HG03108 (cell line): ENCODE results near the gene SH3RF1.

Experiments
- ATAC-seq: cut with Tn5 transposase; IDR thresholded peaks from one replicate; pipeline ENCODE4 v1.9.1; 2021; ENCODE audit warnings: moderate library complexity; ENCODE audit not compliant: unreplicated experiment

Gene SH3RF1

GRCh38 chr4:169167957-169168858, 102.5 kb downstream of the SH3RF1 start:
- peak; percentile 92 for ATAC-seq

DNA sequence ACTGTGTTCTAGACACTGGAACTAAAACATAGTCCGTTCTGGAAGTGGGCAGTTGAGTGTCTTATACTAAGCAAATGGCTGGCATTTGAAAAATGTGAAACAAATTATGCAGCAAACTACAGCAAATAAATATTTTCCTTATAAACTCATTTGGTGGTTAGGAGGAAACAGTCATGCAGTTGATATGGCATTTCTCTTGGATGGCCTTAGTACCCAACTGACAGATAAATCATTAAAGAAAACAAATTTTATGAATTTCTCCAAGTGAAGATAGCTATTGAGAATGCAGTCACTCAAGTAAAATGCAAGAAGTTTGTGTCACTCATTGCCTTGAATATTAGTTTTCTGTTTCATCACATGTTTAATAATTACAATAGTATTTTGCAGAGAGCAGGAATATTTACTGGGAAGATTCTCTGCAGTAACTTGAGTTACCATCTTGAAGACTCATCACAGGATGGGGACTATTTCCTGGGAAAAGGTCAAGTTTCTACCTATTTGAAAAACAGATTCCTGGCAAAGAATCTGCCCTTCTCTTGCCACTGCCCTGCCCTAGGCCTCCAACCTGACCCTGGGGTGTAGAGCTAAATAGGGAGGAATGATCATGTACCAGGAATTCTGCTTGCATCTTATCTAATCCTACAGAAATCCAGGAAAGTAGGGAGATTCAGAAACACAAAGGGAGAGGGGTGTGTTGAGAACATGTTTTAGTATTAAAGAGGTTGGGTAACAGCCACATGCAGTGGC, 105.9 kb downstream of the SH3RF1 start:
- no peak for ATAC-seq

DNA sequence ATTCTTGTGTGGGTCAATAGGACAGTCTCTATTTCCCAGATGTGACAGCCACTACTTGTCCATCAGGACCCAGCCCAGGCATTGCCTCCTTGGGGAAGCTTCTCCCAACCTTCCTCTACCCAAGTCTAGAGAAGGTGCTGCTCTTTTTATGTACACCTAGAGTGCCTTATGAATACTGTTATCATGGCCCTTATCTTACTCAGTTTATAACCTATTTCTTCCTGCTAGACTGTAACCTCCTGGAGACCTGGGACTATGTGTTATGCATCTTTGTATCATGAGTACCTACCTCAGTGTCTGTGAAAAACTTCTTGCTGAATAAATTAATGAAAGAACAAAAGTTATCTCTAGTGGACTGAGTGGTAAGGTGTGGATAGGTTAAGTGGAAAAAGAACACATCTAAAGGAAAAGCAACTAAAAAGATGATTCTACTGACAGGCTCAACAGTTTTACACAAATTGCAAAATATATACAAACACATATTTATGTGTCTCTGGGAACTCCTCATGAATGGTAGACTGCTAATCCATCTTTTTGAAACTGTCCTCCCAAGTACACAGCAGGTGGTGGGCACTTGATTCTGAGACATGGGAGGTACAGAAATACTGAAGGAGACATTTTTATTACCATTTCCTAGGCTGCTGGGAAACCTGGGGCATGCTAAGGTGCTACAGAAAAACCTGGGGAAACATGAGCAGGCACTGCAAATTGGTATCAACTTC, 106.6 kb downstream of the SH3RF1 start:
- ATAC-seq, result no peak

DNA sequence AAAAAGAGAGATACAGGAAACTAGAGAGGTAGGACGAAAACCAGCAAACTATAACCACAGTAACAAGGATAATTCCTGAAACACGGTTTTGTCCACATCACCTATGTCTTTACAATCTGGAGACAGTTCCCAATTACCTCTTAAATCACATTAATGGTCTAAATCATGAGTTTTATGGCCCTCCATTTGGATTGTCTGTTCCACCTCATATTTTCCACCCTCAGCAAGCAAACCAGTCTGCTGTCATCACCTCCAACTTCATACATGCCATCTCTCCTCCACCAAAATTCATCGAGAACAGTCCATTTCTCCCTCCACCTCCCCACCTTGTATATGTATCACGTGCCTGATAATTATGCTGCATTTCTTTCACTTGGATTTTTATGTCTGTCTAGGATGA, 107.3 kb downstream of the SH3RF1 start:
- no peak for ATAC-seq

GRCh38 chr4:169160825-169161224, 109.9 kb downstream of the SH3RF1 start:
- ATAC-seq, result no peak

DNA sequence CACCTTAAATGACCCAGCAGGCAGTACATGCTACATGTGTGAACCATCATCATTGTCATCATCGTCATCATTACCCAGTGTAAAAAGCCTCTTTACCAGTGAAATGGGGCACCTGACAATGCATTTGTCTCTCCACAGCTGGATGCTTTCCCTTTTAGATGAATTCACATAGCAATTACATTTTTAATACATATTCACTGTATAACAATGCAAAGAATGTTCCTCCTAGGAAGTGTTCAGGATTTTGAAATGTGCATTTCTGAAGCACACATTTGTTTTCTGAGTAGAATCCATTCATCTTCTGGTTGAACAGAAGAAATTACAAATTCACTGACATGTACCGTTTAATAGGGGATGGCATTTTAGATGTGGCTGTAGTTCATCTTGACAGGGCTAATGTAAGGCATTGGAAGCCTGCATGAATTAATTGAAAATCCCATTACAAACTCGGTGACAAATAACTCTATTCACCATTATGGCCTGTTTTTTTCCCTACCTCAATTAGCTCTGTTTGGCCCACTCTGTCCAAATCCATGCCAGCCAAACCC, 111.1 kb downstream of the SH3RF1 start:
- no peak for ATAC-seq

GRCh38 chr4:169158861-169159260, 111.9 kb downstream of the SH3RF1 start:
- ATAC-seq, result no peak

DNA sequence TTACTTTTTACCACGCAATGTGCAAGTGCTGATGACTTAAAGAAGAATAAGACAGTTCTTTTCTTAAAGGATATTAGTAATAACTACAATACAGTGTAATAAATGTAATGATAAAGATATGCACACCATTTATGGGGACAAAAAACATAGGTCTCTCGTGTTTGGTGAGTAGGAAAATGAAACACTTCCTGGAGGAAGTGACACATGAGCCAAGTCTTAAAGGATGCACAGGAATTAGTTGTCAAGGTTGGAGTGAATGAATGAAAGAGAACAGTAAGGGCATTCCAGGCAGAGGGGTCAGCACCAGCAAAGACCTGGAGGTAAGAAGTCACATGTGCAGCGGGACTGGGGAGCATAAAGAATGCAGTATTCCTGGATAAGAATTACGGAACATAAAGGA, 112.7 kb downstream of the SH3RF1 start:
- ATAC-seq, result no peak

DNA sequence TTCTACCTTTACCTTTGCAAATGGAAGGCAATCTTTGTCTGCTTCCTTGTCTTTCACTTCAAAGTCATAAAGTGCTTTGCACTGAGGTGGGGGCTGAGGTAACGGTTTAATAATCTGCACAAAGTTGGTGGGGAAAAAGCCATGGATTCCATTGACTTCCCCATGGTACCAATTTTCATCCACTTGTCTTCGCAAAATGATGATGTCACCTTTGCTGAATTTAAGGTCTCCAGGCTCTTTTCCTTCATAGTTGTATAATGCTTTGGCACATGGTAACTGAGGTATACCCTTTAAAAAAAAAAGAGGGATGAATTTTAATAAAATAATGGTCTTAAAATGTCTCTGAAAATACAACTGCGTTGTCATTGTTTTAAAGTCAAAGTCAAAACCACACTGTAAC, 114.4 kb downstream of the SH3RF1 start:
- ATAC-seq, result no peak

DNA sequence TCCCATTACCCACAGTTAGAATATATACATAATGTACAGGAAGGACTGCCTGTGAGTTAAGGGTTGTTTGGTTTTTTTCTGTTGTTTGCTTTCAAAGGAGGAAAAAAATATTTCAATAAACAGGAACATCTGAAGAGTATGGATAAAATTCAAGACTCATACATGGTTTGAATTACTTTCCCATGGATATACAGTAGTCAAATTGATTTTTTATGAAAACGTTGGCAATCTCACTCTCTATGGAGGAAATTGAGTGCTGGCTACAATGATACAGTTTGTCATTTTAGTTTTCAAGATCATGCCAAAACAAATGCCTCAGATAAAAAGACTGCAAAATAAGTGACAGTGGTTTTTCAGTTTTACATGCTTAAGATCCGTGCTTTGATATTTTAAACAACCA, 116.6 kb downstream of the SH3RF1 start:
- ATAC-seq, result no peak

DNA sequence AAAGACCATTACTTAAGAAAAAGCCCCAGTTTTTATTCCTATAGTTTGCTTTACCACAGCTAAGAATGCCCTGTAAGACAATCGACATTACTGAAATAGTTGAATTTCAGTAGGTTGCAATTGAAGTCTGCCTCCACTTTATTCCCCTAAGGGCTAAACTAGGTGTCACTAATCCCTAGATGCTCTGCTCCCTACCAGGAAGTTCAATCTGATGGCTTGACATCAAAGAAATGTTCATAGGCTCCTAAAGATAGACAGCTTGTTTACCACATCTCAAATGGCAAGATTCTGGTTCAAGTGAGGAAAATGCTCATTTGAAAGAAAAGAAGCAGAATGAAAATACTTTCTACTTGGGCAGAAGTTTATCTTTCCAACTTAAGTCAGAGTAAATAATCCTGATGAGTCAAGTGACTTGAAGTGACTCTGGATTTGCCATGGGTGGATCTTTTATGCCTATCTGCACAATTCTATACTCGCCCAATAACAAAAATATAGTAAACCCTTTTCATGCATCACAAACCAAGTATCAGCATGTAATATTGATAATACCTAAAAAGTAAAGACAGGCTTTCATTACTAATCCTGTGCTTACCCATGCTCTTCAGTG, 117.2 kb downstream of the SH3RF1 start:
- ATAC-seq, result no peak

DNA sequence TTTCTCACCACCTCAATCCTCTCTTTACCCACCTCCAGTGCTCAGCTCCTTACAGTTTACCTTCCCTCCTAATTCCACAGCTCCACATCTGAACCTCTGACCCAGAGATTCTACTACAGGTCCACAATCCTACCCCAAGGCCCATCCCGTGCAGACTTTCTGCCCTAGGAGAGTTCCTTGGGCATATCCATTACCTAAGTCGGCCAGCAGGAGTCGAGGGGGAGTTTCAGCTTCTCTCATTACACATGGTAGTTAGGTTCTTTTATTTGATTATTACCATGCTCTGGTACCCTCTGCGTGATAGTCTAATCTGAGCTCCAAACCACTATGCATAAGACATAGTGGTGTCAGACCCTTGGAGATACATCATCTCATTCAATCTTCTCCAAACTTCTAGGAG, 117.9 kb downstream of the SH3RF1 start:
- ATAC-seq, result no peak

DNA sequence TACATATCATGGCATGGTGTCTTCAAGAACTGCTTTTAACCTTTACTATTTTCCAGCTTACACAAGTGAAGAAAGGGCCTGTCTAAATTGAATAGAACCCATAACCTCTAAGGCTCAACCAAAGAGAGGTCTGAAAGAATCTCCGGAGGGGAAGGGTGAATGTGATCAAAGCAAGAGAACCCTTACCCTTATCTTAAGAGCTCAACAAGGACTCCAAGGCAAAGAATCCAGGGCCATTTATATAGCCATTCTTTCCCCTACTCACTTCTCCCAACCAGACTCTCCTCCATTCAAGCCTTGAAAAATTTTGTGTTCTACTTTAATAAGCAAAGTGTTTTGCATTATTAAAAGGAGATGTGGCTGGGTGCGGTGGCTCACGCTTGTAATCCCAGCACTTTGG, 118.7 kb downstream of the SH3RF1 start:
- ATAC-seq, result no peak

DNA sequence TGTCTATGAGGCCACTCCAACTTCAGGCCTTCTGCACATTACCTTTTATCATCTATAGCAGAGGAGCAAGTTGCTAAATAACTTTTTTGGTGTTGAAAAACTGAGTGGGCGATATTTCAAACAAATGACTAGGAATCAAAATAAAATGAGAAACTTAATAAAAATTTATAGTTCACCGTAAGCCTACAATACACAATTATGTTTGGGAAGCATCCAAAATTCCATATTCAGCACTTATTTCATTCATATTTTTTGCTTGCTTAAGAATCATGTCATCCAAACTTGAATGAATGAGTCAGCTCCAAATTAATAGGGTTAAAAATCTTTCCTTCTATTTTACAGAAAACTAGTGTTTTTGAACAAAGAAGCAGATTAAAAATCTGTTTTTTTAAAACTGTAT, 119.1 kb downstream of the SH3RF1 start:
- ATAC-seq, result no peak

- ATAC-seq, result no peak
Observed at GRCh38 chr4:169150806-169151205, 120.0 kb downstream of the SH3RF1 start.

GRCh38 chr4:169148885-169149284, 121.9 kb downstream of the SH3RF1 start:
- ATAC-seq, result no peak

DNA sequence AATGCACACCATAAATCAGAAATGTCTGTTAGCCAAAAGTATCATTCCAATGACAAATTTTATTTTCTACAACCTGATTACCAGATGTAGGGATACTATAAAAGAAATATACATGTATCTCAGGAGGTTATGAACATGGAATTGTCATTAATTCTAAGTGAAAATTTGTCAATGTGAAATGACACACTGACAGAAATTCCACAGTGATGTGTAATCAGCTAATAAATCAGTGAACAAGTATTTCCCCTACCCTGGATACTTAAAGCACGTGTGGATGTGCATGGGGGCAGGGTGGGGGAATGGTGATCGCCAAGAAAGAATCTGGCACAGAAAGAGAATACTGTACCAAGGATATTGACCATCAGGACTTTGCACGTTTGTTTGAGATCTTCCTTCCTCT, 123.6 kb downstream of the SH3RF1 start:
- ATAC-seq, result no peak

DNA sequence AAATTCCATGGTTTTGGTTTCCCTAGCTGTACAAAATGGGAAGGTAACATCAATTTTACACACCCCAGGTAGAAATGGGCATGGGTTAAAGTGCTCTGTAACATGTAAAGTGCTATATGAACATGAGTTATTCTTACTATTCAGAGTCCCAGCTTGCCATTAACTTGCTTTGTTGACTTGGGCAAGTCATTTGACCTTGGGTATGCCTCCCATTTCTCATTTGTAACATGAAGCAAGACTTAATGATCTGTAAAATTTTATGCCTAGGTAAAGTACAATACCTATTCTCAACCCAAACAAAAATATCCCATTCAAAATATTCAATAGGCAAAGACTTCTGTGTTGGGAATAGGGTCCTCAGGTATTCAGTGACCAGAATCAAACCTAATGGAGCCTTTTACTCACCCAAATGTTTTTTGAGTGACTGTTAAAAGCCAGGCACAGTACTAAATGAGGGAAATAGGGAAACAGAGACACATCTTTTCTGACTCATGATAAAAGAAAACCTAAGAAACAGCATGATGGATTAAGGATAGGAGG, 126.6 kb downstream of the SH3RF1 start:
- ATAC-seq, result no peak

DNA sequence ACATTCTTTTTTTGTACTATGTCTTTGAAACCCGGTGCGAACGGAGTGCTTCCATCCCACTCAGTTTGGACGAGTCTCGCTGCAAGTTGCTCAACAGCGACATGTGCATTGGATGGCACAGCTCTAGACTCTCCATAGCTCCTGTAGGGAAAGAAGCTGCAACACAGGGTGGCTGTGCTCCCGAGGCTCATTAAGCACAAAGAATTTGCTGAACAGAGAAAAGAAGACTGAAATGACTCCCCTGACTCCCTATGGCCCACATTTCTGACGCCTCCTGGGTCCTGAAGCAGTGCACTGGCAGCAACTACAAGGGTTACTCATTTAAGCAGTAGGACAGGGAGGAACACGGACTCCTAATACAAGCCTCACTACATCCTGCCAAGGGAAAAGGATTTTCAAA, 127.4 kb downstream of the SH3RF1 start:
- ATAC-seq, result no peak

GRCh38 chr4:169142906-169143305, 127.8 kb downstream of the SH3RF1 start:
- no peak for ATAC-seq

GRCh38 chr4:169142391-169142790, 128.4 kb downstream of the SH3RF1 start:
- no peak for ATAC-seq
